HepG2 (cell line): ENCODE measurements around the gene CTDSP2. TPM values are rescaled to one million over a fixed set of nuclear protein-coding genes. Genes with fewer than 3 reads are reported as not detected.
A peak's percentile ranks its signal among the peaks of the same experiment; 100 is the strongest.

ENCODE experiments used
- ATM ChIP-seq: fragments of 450-650 bp; IDR thresholded peaks from 2 replicates; pipeline ENCODE4 v1.7.1; 2017; ENCODE audit warnings: mild to moderate bottlenecking, borderline replicate concordance
- CEBPB ChIP-seq: IDR thresholded peaks from 2 replicates; pipeline ENCODE4 v1.6.1; 2011; ENCODE audit warnings: low read depth, low read length, improper control_type of control experiment, borderline replicate concordance
- FOXA3 ChIP-seq: IDR thresholded peaks from 2 replicates; pipeline ENCODE4 v1.6.1; 2016; ENCODE audit warnings: missing genetic modification reagents, missing compliant biosample characterization
- GFI1 ChIP-seq: sonication (generic); formaldehyde crosslinking; IDR thresholded peaks from 2 replicates; pipeline ENCODE4 v1.5.0; 2020; ENCODE audit warnings: missing genetic modification reagents, mild to moderate bottlenecking, borderline replicate concordance
- ISX ChIP-seq: sonication (generic); formaldehyde crosslinking; conservative IDR thresholded peaks from 2 replicates; pipeline ENCODE4 v1.5.0; 2020; ENCODE audit warnings: missing genetic modification reagents
- JARID2 ChIP-seq: sonication (generic); formaldehyde crosslinking; IDR thresholded peaks from 2 replicates; pipeline ENCODE4 v1.8.1; 2023; ENCODE audit warnings: missing genetic modification reagents, inconsistent platforms; ENCODE audit not compliant: insufficient replicate concordance
- KAT7 ChIP-seq: IDR thresholded peaks from 2 replicates; pipeline ENCODE4 v1.6.1; 2018; ENCODE audit warnings: borderline replicate concordance, missing compliant biosample characterization
- MEF2D ChIP-seq: sonication (generic); formaldehyde crosslinking; IDR thresholded peaks from 2 replicates; pipeline ENCODE4 v1.5.1; 2020; ENCODE audit warnings: mild to moderate bottlenecking, missing genetic modification reagents
- NCOA1 ChIP-seq: sonication (generic); formaldehyde crosslinking; IDR thresholded peaks from 2 replicates; pipeline ENCODE4 v1.9.0; 2021; ENCODE audit warnings: missing genetic modification reagents
- RBFOX2 ChIP-seq: fragments of 200-400 bp; formaldehyde crosslinking; IDR thresholded peaks from 2 replicates; pipeline ENCODE4 v1.6.1; 2017; ENCODE audit warnings: low read depth, mild to moderate bottlenecking, low read length
- REL ChIP-seq: sonication (generic); formaldehyde crosslinking; conservative IDR thresholded peaks from 2 replicates; pipeline ENCODE4 v1.8.0; 2022; ENCODE audit warnings: mild to moderate bottlenecking, missing genetic modification reagents, moderate library complexity
- RXRA ChIP-seq: sonication (generic); formaldehyde crosslinking; IDR thresholded peaks from 2 replicates; pipeline ENCODE4 v1.5.1; 2020; ENCODE audit warnings: missing genetic modification reagents
- SRSF1 ChIP-seq: fragments of 200-400 bp; formaldehyde crosslinking; optimal IDR thresholded peaks from 2 replicates; pipeline ENCODE3; 2017; ENCODE audit warnings: mild to moderate bottlenecking, low read depth, low read length, moderate library complexity
- ZBTB43 ChIP-seq: sonication (generic); formaldehyde crosslinking; conservative IDR thresholded peaks from 2 replicates; pipeline ENCODE4 v1.4.0; 2020; ENCODE audit warnings: missing genetic modification reagents
- ZFP36L2 ChIP-seq: sonication (generic); formaldehyde crosslinking; IDR thresholded peaks from 2 replicates; pipeline ENCODE4 v1.4.0; 2020; ENCODE audit warnings: missing genetic modification reagents
- ZFP90 ChIP-seq: sonication (generic); formaldehyde crosslinking; IDR thresholded peaks from 2 replicates; pipeline ENCODE4 v1.8.0; 2022; ENCODE audit warnings: missing genetic modification reagents, mild to moderate bottlenecking, inconsistent platforms, borderline replicate concordance
- ZIK1 ChIP-seq: sonication (generic); formaldehyde crosslinking; IDR thresholded peaks from 2 replicates; pipeline ENCODE4 v1.5.0; 2020; ENCODE audit warnings: mild to moderate bottlenecking, low read depth, missing genetic modification reagents, borderline replicate concordance
- ZMAT5 ChIP-seq: sonication (generic); formaldehyde crosslinking; IDR thresholded peaks from 2 replicates; pipeline ENCODE4 v1.5.0; 2020; ENCODE audit warnings: mild to moderate bottlenecking, low read depth, missing genetic modification reagents, borderline replicate concordance
- ZNF24 ChIP-seq: fragments of 450-650 bp; IDR thresholded peaks from 2 replicates; pipeline ENCODE4 v1.6.1; 2017; ENCODE audit warnings: antibody characterized with exemption, mild to moderate bottlenecking
- ZNF510 ChIP-seq: sonication (generic); formaldehyde crosslinking; IDR thresholded peaks from 2 replicates; pipeline ENCODE4 v1.4.0; 2020; ENCODE audit warnings: low read depth, mild to moderate bottlenecking, missing genetic modification reagents
- ZNF572 ChIP-seq: sonication (generic); formaldehyde crosslinking; IDR thresholded peaks from 2 replicates; pipeline ENCODE4 v1.5.1; 2020; ENCODE audit warnings: mild to moderate bottlenecking, missing genetic modification reagents
- ZNF577 ChIP-seq: sonication (generic); formaldehyde crosslinking; IDR thresholded peaks from 2 replicates; pipeline ENCODE4 v1.4.0; 2020; ENCODE audit warnings: mild to moderate bottlenecking, low read depth, missing genetic modification reagents, borderline replicate concordance
- ZNF597 ChIP-seq: sonication (generic); formaldehyde crosslinking; IDR thresholded peaks from 2 replicates; pipeline ENCODE4 v1.5.0; 2020; ENCODE audit warnings: missing genetic modification reagents
- ZNF605 ChIP-seq: sonication (generic); formaldehyde crosslinking; IDR thresholded peaks from 2 replicates; pipeline ENCODE4 v1.8.0; 2022; ENCODE audit warnings: mild to moderate bottlenecking, missing genetic modification reagents
- ZNF629 ChIP-seq: sonication (generic); formaldehyde crosslinking; conservative IDR thresholded peaks from 2 replicates; pipeline ENCODE4 v1.5.0; 2020; ENCODE audit warnings: missing genetic modification reagents
- ZNF724P ChIP-seq: sonication (generic); formaldehyde crosslinking; IDR thresholded peaks from 2 replicates; pipeline ENCODE4 v1.8.0; 2022; ENCODE audit warnings: missing genetic modification reagents, borderline replicate concordance
- ZNF782 ChIP-seq: sonication (generic); formaldehyde crosslinking; IDR thresholded peaks from 2 replicates; pipeline ENCODE4 v1.4.0; 2020; ENCODE audit warnings: missing genetic modification reagents, mild to moderate bottlenecking, borderline replicate concordance
- ZNF850 ChIP-seq: sonication (generic); formaldehyde crosslinking; conservative IDR thresholded peaks from 2 replicates; pipeline ENCODE4 v1.9.0; 2021; ENCODE audit warnings: mild to moderate bottlenecking, missing genetic modification reagents
- polyA plus RNA-seq, 8 experiments: library from polyadenylated mRNA; depleted of rRNA in 3 of 8; stranded (reverse) in 7 of 8; unstranded in 1 of 8; fragments of >200 nt; fragmentation: Illumina TruSeq in 4 of 8; extraction: Trizol in 4 of 8; gene quantifications; 2 replicates each; pipeline versions ENCODE4 v1.2.1 to v1.2.3, GENCODE V29; 2011 to 2016; ENCODE audit warnings: low read depth in 4 of 8, missing spikeins in 1 of 8, mixed read lengths in 1 of 8; ENCODE audit not compliant: insufficient read depth in 1 of 8
- total RNA-seq, 5 experiments: library from RNA; depleted of rRNA; stranded (reverse); fragments of >200 nt; fragmentation: Illumina TruSeq; extraction: Trizol; gene quantifications; 2 replicates each; pipeline ENCODE4 v1.2.3, GENCODE V29; 2016; ENCODE audit warnings: low read depth in 1 of 5
- TF ChIP-seq, protein P1 (sequence below): IDR thresholded peaks from 2 replicates; pipeline ENCODE4 v1.6.1; 2012; ENCODE audit warnings: inconsistent platforms

CTDSP2 gene
- total and polyA plus RNA-seq, 2 of the 13 experiments (the other 11 are each of a cell fraction or from before 2014, with no cell fraction given): 38.1 to 82.5 TPM

GRCh38 chr12:57782608-57783465, 63.7 kb downstream of the CTDSP2 start, which contains the start of gene TSFM (continued):
- TF ChIP-seq ZNF572 (CRISPR knock-in tag): no peak
- TF ChIP-seq JARID2 (CRISPR knock-in tag): no peak
- peak; percentile 85; the same call in 1 of the 2 replicates for TF ChIP-seq ZNF605 (CRISPR knock-in tag)
- TF ChIP-seq ZFP90: peak; percentile 61; the same call in 1 of the 2 replicates
- no peak for TF ChIP-seq ZMAT5 (CRISPR knock-in tag)
- peak; percentile 93 for TF ChIP-seq CEBPB
- TF ChIP-seq RXRA: peak; percentile 69
- TF ChIP-seq ZNF850 (CRISPR knock-in tag): no peak
- no peak for TF ChIP-seq ISX (CRISPR knock-in tag)
- TF ChIP-seq SRSF1: no peak
- no peak for TF ChIP-seq ZNF24
- peak; percentile 56; the same call in 1 of the 2 replicates for TF ChIP-seq ZBTB43
- TF ChIP-seq ZNF577 (CRISPR knock-in tag): no peak
- TF ChIP-seq ZNF782 (CRISPR knock-in tag): peak; percentile 59; the same call in 1 of the 2 replicates
- TF ChIP-seq ZNF597 (CRISPR knock-in tag): no peak
- TF ChIP-seq ZNF510: no peak
- TF ChIP-seq FOXA3 (CRISPR knock-in tag): peak; percentile 79
- TF ChIP-seq MEF2D (CRISPR knock-in tag): peak; percentile 70; the same call in 1 of the 2 replicates
- TF ChIP-seq ZFP36L2 (CRISPR knock-in tag): no peak
- TF ChIP-seq NCOA1: 0 out of 2 replicates have a peak, but pooled peaks have one; percentile 36
- TF ChIP-seq REL: no peak
- TF ChIP-seq ZIK1 (CRISPR knock-in tag): no peak
- TF ChIP-seq, protein P1, sequence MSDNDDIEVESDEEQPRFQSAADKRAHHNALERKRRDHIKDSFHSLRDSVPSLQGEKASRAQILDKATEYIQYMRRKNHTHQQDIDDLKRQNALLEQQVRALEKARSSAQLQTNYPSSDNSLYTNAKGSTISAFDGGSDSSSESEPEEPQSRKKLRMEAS: peak; percentile 89
- peak; percentile 88 for TF ChIP-seq RBFOX2
- no peak for TF ChIP-seq ZNF629
- TF ChIP-seq GFI1 (CRISPR knock-in tag): peak; percentile 68
- 0 out of 2 replicates have a peak, but pooled peaks have one; percentile 84 for TF ChIP-seq ZNF724P
- TF ChIP-seq ATM: no peak
- TF ChIP-seq KAT7 (CRISPR knock-in tag): peak; percentile 96; the same call in 1 of the 2 replicates
